H1 (cell line): ENCODE data around the gene ELL2. TPM values are rescaled to one million over a fixed set of nuclear protein-coding genes. Genes with fewer than 3 reads are reported as not detected.

ENCODE experiments used
- CTCF ChIA-PET: fragments of 300-600 bp; sonication (Branson Sonifier 250); formaldehyde crosslinking; loops from one replicate; lab custom pipeline; 2021; ENCODE audit not compliant: partially characterized antibody; lab: Charles Lee
- POLR2A ChIA-PET: fragments of 300-600 bp; sonication (Branson Sonifier 250); formaldehyde crosslinking; loops from one replicate; lab custom pipeline; 2021; ENCODE audit warnings: inconsistent platforms; ENCODE audit not compliant: partially characterized antibody; lab: Charles Lee
- DNase-seq, 2 experiments: peaks; one replicate each; pipeline versions ENCODE4 v3.0.0 to v3.0.0-alpha.2; 2010 to 2022; ENCODE audit warnings: low spot score in 2 of 2, low read depth in 1 of 2, mixed read lengths in 1 of 2
- FAIRE-seq: peaks from 2 replicates; lab custom pipeline; 2011; peaks lifted over from hg19 to GRCh38; lab: Jason Lieb, UNC
- H2AFZ ChIP-seq: 2 replicates; pipeline ENCODE4 v1.8.1; 2012; ENCODE audit warnings: low read length, inconsistent platforms
- H2AK5ac ChIP-seq: 2 replicates; pipeline ENCODE4 v1.6.1; 2013; ENCODE audit warnings: low read depth, low read length
- H2BK120ac ChIP-seq: replicated peaks from 2 replicates; pipeline ENCODE3; 2013; ENCODE audit warnings: low read depth, low read length, inconsistent platforms
- H2BK12ac ChIP-seq: 2 replicates; pipeline ENCODE4 v1.6.1; 2013; ENCODE audit warnings: low read depth, low read length
- H2BK15ac ChIP-seq: 2 replicates; pipeline ENCODE4 v1.6.1; 2013; ENCODE audit warnings: low read length
- H2BK20ac ChIP-seq: 2 replicates; pipeline ENCODE4 v1.6.1; 2013; ENCODE audit warnings: low read length
- H2BK5ac ChIP-seq: 2 replicates; pipeline ENCODE4 v1.6.1; 2013; ENCODE audit warnings: low read depth, low read length
- H3K14ac ChIP-seq: 2 replicates; pipeline ENCODE4 v1.6.1; 2013; ENCODE audit warnings: inconsistent platforms; ENCODE audit not compliant: insufficient read length
- H3K18ac ChIP-seq: 2 replicates; pipeline ENCODE4 v1.6.1; 2013; ENCODE audit warnings: low read length; ENCODE audit errors: extremely low read depth
- H3K23ac ChIP-seq: 2 replicates; pipeline ENCODE4 v1.6.1; 2013; ENCODE audit warnings: inconsistent platforms; ENCODE audit not compliant: insufficient read length
- H3K23me2 ChIP-seq: 2 replicates; pipeline ENCODE4 v1.6.1; 2013; ENCODE audit warnings: low read depth, low read length
- H3K27ac ChIP-seq: 2 replicates; pipeline ENCODE4 v1.6.1; 2011; ENCODE audit warnings: low read depth, low read length, inconsistent platforms
- H3K27me3 ChIP-seq, 4 experiments: replicated peaks in 1 of 4; 1 replicate in 1 of 4; 2 replicates in 3 of 4; pipeline versions ENCODE4 v1.6.1 to v1.8.1; 2011 to 2013; ENCODE audit warnings: low read length in 3 of 4, mild to moderate bottlenecking in 3 of 4, inconsistent platforms in 2 of 4, mixed read lengths in 2 of 4, moderate library complexity in 1 of 4; ENCODE audit not compliant: control insufficient read depth in 3 of 4, insufficient read depth in 3 of 4; ENCODE audit errors: extremely low read depth in 1 of 4
- H3K36me3 ChIP-seq, 4 experiments: 2 replicates each; pipeline versions ENCODE4 v1.6.1 to v1.8.1; 2011 to 2013; ENCODE audit warnings: mild to moderate bottlenecking in 4 of 4, low read length in 3 of 4, moderate library complexity in 2 of 4, control low read depth in 1 of 4, inconsistent platforms in 1 of 4; ENCODE audit not compliant: insufficient read depth in 4 of 4, control insufficient read depth in 2 of 4
- H3K4ac ChIP-seq: replicated peaks from 2 replicates; pipeline ENCODE3; 2013; ENCODE audit warnings: low read length, low read depth, mixed read lengths, inconsistent platforms; ENCODE audit not compliant: insufficient read length
- H3K4me1 ChIP-seq, 4 experiments: replicated peaks in 1 of 4; 1 replicate in 1 of 4; 2 replicates in 3 of 4; pipeline versions ENCODE4 v1.6.1 to v1.8.1; 2011 to 2013; ENCODE audit warnings: low read length in 3 of 4, inconsistent platforms in 2 of 4, mixed read lengths in 1 of 4; ENCODE audit not compliant: insufficient read depth in 4 of 4, control insufficient read depth in 3 of 4
- H3K4me2 ChIP-seq, 2 experiments: 2 replicates each; pipeline versions ENCODE4 v1.6.1 to v1.8.1; 2011 to 2013; ENCODE audit warnings: low read depth in 2 of 2, low read length in 2 of 2, control low read depth in 1 of 2, inconsistent platforms in 1 of 2, mild to moderate bottlenecking in 1 of 2; ENCODE audit not compliant: insufficient read depth in 1 of 2
- H3K4me3 ChIP-seq, 4 experiments: fragments of 200-600, 300-600 bp in 1 of 4; sonication (generic), shearing (Covaris generic), sonication (Bioruptor Twin) in 1 of 4; 2 replicates each; pipeline versions ENCODE4 v1.5.1 to v1.8.1; 2011 to 2016; ENCODE audit warnings: low read length in 4 of 4, low read depth in 3 of 4, control low read depth in 2 of 4, inconsistent platforms in 2 of 4, mild to moderate bottlenecking in 2 of 4, mixed read lengths in 1 of 4, moderate library complexity in 1 of 4; ENCODE audit not compliant: insufficient read depth in 2 of 4; ENCODE audit errors: extremely low read depth in 1 of 4
- H3K56ac ChIP-seq: replicated peaks from 2 replicates; pipeline ENCODE3; 2013; ENCODE audit warnings: low read depth, mild to moderate bottlenecking, mixed read lengths, low read length, inconsistent platforms; ENCODE audit not compliant: insufficient read length
- H3K79me1 ChIP-seq: 2 replicates; pipeline ENCODE4 v1.6.1; 2013; ENCODE audit warnings: low read depth, low read length, control low read depth
- H3K79me2 ChIP-seq, 2 experiments: 2 replicates each; pipeline versions ENCODE4 v1.6.1 to v1.8.1; 2012 to 2013; ENCODE audit warnings: low read length in 2 of 2, mild to moderate bottlenecking in 2 of 2, inconsistent platforms in 1 of 2; ENCODE audit not compliant: insufficient read depth in 2 of 2, control insufficient read depth in 1 of 2
- H3K9ac ChIP-seq, 4 experiments: replicated peaks in 1 of 4; 1 replicate in 1 of 4; 2 replicates in 3 of 4; pipeline versions ENCODE4 v1.6.1 to v1.8.1; 2011 to 2013; ENCODE audit warnings: low read depth in 3 of 4, low read length in 3 of 4, control low read depth in 2 of 4, mild to moderate bottlenecking in 2 of 4, moderate library complexity in 2 of 4, inconsistent platforms in 1 of 4; ENCODE audit errors: extremely low read depth in 1 of 4
- H3K9me3 ChIP-seq, 2 experiments: 2 replicates each; pipeline versions ENCODE4 v1.6.1 to v1.8.1; 2012 to 2013; ENCODE audit warnings: mild to moderate bottlenecking in 2 of 2, moderate library complexity in 2 of 2, control low read depth in 1 of 2, inconsistent platforms in 1 of 2, low read depth in 1 of 2, low read length in 1 of 2, mixed read lengths in 1 of 2; ENCODE audit not compliant: insufficient read depth in 2 of 2
- H4K20me1 ChIP-seq, 2 experiments: replicated peaks in 1 of 2; 2 replicates each; pipeline versions ENCODE3 to v1.8.1; 2011 to 2013; ENCODE audit warnings: inconsistent platforms in 2 of 2, low read length in 2 of 2, mild to moderate bottlenecking in 1 of 2; ENCODE audit not compliant: insufficient read depth in 2 of 2, control insufficient read depth in 1 of 2
- H4K5ac ChIP-seq: 2 replicates; pipeline ENCODE4 v1.6.1; 2013; ENCODE audit warnings: low read length, low read depth, mixed read lengths, inconsistent platforms; ENCODE audit not compliant: insufficient read length
- H4K8ac ChIP-seq: 2 replicates; pipeline ENCODE4 v1.8.0; 2013; ENCODE audit warnings: mild to moderate bottlenecking, moderate library complexity, low read length, inconsistent platforms; ENCODE audit not compliant: insufficient read depth; ENCODE audit errors: extremely low read depth
- H4K91ac ChIP-seq: replicated peaks from 2 replicates; pipeline ENCODE3; 2013; ENCODE audit warnings: low read length, mixed read lengths, inconsistent platforms; ENCODE audit not compliant: insufficient read length
- EZH2 ChIP-seq: fragments of 200-600 bp; sonication (generic); IDR thresholded peaks from 2 replicates; pipeline ENCODE4 v1.7.1; 2012; ENCODE audit warnings: low read depth, mild to moderate bottlenecking, moderate library complexity, low read length, inconsistent platforms; ENCODE audit not compliant: severe bottlenecking
- SP2 ChIP-seq: IDR thresholded peaks from 2 replicates; pipeline ENCODE4 v1.6.1; 2012; ENCODE audit warnings: mild to moderate bottlenecking, low read length, inconsistent platforms
- TAF1 ChIP-seq: IDR thresholded peaks from 2 replicates; pipeline ENCODE4 v1.6.1; 2011; ENCODE audit warnings: mild to moderate bottlenecking, low read depth, low read length
- YY1 ChIP-seq: IDR thresholded peaks from 2 replicates; pipeline ENCODE4 v1.6.1; 2011; ENCODE audit warnings: low read depth, mild to moderate bottlenecking, low read length
- WGBS, 2 experiments: shearing (Covaris generic) in 1 of 2; methylation state at CpG; one replicate each; pipeline versions ENCODE4 v1.1.6 to v1.1.7; 2013 to 2015; ENCODE audit warnings: low lambda C conversion rate in 2 of 2, mixed read lengths in 2 of 2, inconsistent platforms in 1 of 2, low coverage in 1 of 2, missing lambda C conversion rate in 1 of 2; ENCODE audit not compliant: insufficient replicate concordance in 2 of 2, insufficient coverage in 1 of 2, insufficient read length in 1 of 2; ENCODE audit errors: extremely low coverage in 1 of 2, missing lambda C conversion rate in 1 of 2; 5-methylcytosine and 5-hydroxymethylcytosine counted together
- polyA plus RNA-seq, 7 experiments: library from polyadenylated mRNA; depleted of rRNA in 3 of 7; stranded (reverse) in 5 of 7; unstranded in 2 of 7; fragments of >200 nt in 5 of 7; fragments of 200-250 nt in 2 of 7; gene quantifications; 1 replicate in 5 of 7; 2 replicates in 1 of 7; 4 replicates in 1 of 7; pipeline versions ENCODE4 v1.2.1 to v1.2.3, GENCODE V29; 2011 to 2013; ENCODE audit warnings: missing spikeins in 2 of 7, mixed read lengths in 2 of 7
- total RNA-seq: library from RNA; stranded (reverse); fragmentation: NEBNext Ultra II Directional; extraction: Animal tissue kit (Norgen Biotek cat#: 25700); gene quantifications from 2 replicates; pipeline ENCODE4 v1.2.1, GENCODE V29; 2021
- TF ChIP-seq, protein P1 (sequence below): IDR thresholded peaks from 2 replicates; pipeline ENCODE4 v1.6.1; 2012; ENCODE audit warnings: low read length, inconsistent platforms
- TF ChIP-seq, protein P2 (sequence below): IDR thresholded peaks from 2 replicates; pipeline ENCODE4 v1.6.1; 2012; ENCODE audit warnings: inconsistent platforms
- TF ChIP-seq, protein P3 (sequence below), 3 experiments: IDR thresholded peaks; 1 replicate in 2 of 3; 2 replicates in 1 of 3; pipeline versions ENCODE4 v1.5.1 to v1.6.1; 2011; ENCODE audit warnings: low read length in 3 of 3, mild to moderate bottlenecking in 3 of 3, inconsistent platforms in 2 of 3, low read depth in 1 of 3, moderate library complexity in 1 of 3; ENCODE audit not compliant: insufficient read depth in 1 of 3; ENCODE audit errors: control extremely low read depth in 1 of 3

ELL2 gene
- total and polyA plus RNA-seq, 2 of the 8 experiments (the other 6 are each of a cell fraction or from before 2014, with no cell fraction given) = 6.3 to 29.4 TPM

DNA sequence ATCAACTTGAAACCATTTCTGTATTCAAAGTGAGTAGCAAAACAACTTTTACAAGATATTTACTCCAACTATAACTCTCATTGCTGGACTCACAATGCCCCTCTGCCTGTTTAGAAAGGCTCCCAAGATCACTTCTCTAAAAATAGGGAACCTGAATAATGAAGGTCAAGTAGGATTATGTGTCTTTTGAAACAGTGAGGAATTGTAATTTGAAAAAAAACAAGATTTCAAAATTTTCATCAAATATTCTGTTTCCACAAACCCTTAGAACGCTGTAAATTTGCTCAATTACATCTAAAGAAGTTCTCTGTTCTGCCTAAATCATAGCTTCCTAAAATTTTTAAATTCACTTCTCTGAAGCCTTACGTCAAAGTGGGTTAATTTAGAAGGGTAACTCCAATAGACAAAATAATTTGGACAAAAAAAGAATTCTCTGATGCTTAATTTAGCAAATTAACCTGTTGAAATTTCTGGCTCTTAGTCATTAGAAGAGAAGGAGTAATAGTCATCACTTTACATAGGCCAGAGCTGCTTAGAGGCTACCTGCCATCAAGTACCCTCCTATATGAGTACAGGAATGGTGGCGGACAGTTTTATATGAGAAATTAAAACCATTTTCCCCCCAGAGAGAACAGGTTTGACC lies 4.0 kb downstream of the ELL2 start:
- POLR2A ChIA-PET = interaction anchor here (1.9 kb wide), 1 partner anchor 13 kb away, joined by 5 read pairs; no protein-coding TSS in a partner anchor
- Histone ChIP-seq H3K4me3 (no peak overlapping the region), H3K9me3 (no peaks in the 10 kb centered on the region), H2AK5ac (no peak overlapping the region), H3K4ac (no peak overlapping the region), H2BK12ac (no peak overlapping the region), H4K20me1 (peaks cover 13 to 14% of the 10 kb centered on the region in 2 experiments), H3K18ac (no peak overlapping the region), H2BK120ac (no peak overlapping the region), H3K4me2 (peak overlapping the region in 1 of 2 experiments; percentile 94; a peak in 1 of 4 replicates), H4K91ac (no peak overlapping the region), H3K4me1 (peaks cover 9 to 24% (median 16%) of the 10 kb centered on the region in 4 experiments; a peak in 6 of 7 replicates), H2BK20ac (no peak overlapping the region), H3K79me1 (peaks cover 3% of the 10 kb centered on the region; the same call in 1 of the 2 replicates), H3K36me3 (no peaks in the 10 kb centered on the region), H3K79me2 (peaks cover 5 to 59% of the 10 kb centered on the region in 2 experiments; a peak in 3 of 4 replicates), H3K14ac (no peak overlapping the region), H3K27ac (no peak overlapping the region), H4K8ac (no peak overlapping the region), H2AFZ (no peak overlapping the region), H3K27me3 (peaks cover 0 to 12% (median 9%) of the 10 kb centered on the region in 4 experiments; a peak in 5 of 7 replicates), H3K56ac (no peak overlapping the region), H3K9ac (no peak overlapping the region), H3K23me2 (peaks cover 17% of the 10 kb centered on the region), H2BK15ac (no peak overlapping the region), H2BK5ac (no peak overlapping the region), H3K23ac (no peak overlapping the region), H4K5ac (no peak overlapping the region)
- CTCF ChIA-PET = interaction anchor here (0.8 to 5.9 kb wide), 7 partner anchors 16 to 644 kb away, joined by 3 to 38 read pairs (median 4); no protein-coding TSS in a partner anchor
- WGBS, 2 experiments = 89% methylated on average over 3 of the region's 3 CpGs; no CpG with 5 or more reads in 1 of the 2 experiments
- DNase-seq (no peak), FAIRE-seq (no peak)
- no peak for TF ChIP-seq EZH2
- no peak for TF ChIP-seq TAF1
- TF ChIP-seq, protein P1, sequence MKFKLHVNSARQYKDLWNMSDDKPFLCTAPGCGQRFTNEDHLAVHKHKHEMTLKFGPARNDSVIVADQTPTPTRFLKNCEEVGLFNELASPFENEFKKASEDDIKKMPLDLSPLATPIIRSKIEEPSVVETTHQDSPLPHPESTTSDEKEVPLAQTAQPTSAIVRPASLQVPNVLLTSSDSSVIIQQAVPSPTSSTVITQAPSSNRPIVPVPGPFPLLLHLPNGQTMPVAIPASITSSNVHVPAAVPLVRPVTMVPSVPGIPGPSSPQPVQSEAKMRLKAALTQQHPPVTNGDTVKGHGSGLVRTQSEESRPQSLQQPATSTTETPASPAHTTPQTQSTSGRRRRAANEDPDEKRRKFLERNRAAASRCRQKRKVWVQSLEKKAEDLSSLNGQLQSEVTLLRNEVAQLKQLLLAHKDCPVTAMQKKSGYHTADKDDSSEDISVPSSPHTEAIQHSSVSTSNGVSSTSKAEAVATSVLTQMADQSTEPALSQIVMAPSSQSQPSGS = no peak
- TF ChIP-seq, protein P2, sequence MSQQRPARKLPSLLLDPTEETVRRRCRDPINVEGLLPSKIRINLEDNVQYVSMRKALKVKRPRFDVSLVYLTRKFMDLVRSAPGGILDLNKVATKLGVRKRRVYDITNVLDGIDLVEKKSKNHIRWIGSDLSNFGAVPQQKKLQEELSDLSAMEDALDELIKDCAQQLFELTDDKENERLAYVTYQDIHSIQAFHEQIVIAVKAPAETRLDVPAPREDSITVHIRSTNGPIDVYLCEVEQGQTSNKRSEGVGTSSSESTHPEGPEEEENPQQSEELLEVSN = no peak
- no peak for TF ChIP-seq YY1
- TF ChIP-seq SP2 = no peak
- TF ChIP-seq, protein P3, sequence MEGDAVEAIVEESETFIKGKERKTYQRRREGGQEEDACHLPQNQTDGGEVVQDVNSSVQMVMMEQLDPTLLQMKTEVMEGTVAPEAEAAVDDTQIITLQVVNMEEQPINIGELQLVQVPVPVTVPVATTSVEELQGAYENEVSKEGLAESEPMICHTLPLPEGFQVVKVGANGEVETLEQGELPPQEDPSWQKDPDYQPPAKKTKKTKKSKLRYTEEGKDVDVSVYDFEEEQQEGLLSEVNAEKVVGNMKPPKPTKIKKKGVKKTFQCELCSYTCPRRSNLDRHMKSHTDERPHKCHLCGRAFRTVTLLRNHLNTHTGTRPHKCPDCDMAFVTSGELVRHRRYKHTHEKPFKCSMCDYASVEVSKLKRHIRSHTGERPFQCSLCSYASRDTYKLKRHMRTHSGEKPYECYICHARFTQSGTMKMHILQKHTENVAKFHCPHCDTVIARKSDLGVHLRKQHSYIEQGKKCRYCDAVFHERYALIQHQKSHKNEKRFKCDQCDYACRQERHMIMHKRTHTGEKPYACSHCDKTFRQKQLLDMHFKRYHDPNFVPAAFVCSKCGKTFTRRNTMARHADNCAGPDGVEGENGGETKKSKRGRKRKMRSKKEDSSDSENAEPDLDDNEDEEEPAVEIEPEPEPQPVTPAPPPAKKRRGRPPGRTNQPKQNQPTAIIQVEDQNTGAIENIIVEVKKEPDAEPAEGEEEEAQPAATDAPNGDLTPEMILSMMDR (IDR thresholded peaks at IDR 0.05; ENCODE audit: control extremely low read depth in 1 of 3, insufficient read depth in 1 of 3, low read depth in 1 of 3, low read length in 3 of 3) = no peak
